GM19351 (cell line): ENCODE measurements around the gene MS4A15.
"Not testable (repeated sequence)": the region's sequence is repeated elsewhere in the genome, so short reads cannot be mapped to it uniquely, and the experiment has no call there.

Source experiments
- ATAC-seq: cut with Tn5 transposase; IDR thresholded peaks from one replicate; pipeline ENCODE4 v1.9.1; 2021; ENCODE audit warnings: mild to moderate bottlenecking, moderate library complexity; ENCODE audit not compliant: unreplicated experiment

MS4A15 gene

GRCh38 chr11:60801194-60801593 lies 44.5 kb downstream of the MS4A15 start:
- ATAC-seq, result no peak

- no peak for ATAC-seq
Observed at GRCh38 chr11:60803273-60803936, 46.7 kb downstream of the MS4A15 start.

GRCh38 chr11:60809249-60809648 lies 52.6 kb downstream of the MS4A15 start:
- ATAC-seq, result no peak

- ATAC-seq, result no peak
Observed at GRCh38 chr11:60809691-60810090, 53.0 kb downstream of the MS4A15 start.

- no peak for ATAC-seq
Observed at GRCh38 chr11:60810151-60810550, 53.5 kb downstream of the MS4A15 start.

- no peak for ATAC-seq
Observed at GRCh38 chr11:60810569-60810968, 53.9 kb downstream of the MS4A15 start.

GRCh38 chr11:60813324-60813723 lies 56.7 kb downstream of the MS4A15 start:
- ATAC-seq, result no peak

- ATAC-seq, result no peak
Observed at GRCh38 chr11:60814112-60814511, 57.4 kb downstream of the MS4A15 start.

GRCh38 chr11:60816590-60817157 lies 60.0 kb downstream of the MS4A15 start:
- no peak for ATAC-seq

- no peak for ATAC-seq
Observed at GRCh38 chr11:60818057-60818456, 61.4 kb downstream of the MS4A15 start.

- no peak for ATAC-seq
Observed at GRCh38 chr11:60821827-60822599, 65.3 kb downstream of the MS4A15 start.

GRCh38 chr11:60823745-60824306 lies 67.2 kb downstream of the MS4A15 start:
- not testable (repeated sequence) for ATAC-seq

GRCh38 chr11:60825118-60825517 lies 68.5 kb downstream of the MS4A15 start:
- no peak for ATAC-seq

GRCh38 chr11:60825790-60826189 lies 69.1 kb downstream of the MS4A15 start:
- no peak for ATAC-seq
